OCI-LY3 (cell line): ENCODE measurements around the gene FAM219A.

ENCODE experiments used
- EZH2phosphoT487 ChIP-seq: fragments of 200-600 bp; shearing (Covaris generic); IDR thresholded peaks from 2 replicates; pipeline ENCODE4 v1.6.1; 2018; ENCODE audit warnings: antibody characterized with exemption, mixed run types, low read depth
- TF ChIP-seq, protein P1 (sequence below): fragments of 200-600, 300-600 bp; sonication (generic); IDR thresholded peaks from 2 replicates; pipeline ENCODE4 v1.5.1; 2014; ENCODE audit warnings: antibody characterized with exemption, low read length, low read depth

DNA sequence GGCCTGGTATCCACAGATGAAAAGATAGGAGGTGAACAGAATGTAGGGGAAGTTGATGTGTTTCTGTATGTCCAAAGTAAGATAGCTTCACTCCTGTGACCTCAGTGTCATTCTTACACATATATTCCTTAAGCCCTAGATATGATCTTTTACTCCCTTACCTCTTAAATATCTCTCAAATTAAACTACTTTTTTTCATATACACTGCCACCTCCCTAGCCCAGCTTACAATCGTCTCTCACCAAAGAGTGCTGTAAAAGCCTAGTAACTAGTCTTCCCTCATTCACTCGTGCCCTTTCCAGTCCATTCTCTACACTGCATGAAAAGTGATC, 5.5 kb upstream of the FAM219A start:
- TF ChIP-seq, protein P1, sequence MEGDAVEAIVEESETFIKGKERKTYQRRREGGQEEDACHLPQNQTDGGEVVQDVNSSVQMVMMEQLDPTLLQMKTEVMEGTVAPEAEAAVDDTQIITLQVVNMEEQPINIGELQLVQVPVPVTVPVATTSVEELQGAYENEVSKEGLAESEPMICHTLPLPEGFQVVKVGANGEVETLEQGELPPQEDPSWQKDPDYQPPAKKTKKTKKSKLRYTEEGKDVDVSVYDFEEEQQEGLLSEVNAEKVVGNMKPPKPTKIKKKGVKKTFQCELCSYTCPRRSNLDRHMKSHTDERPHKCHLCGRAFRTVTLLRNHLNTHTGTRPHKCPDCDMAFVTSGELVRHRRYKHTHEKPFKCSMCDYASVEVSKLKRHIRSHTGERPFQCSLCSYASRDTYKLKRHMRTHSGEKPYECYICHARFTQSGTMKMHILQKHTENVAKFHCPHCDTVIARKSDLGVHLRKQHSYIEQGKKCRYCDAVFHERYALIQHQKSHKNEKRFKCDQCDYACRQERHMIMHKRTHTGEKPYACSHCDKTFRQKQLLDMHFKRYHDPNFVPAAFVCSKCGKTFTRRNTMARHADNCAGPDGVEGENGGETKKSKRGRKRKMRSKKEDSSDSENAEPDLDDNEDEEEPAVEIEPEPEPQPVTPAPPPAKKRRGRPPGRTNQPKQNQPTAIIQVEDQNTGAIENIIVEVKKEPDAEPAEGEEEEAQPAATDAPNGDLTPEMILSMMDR = no peak
- TF ChIP-seq EZH2phosphoT487 = no peak
